Endothelial cell of umbilical vein (primary cell): Measurements from ENCODE around the gene THRSP. TPM values are rescaled to one million over a fixed set of nuclear protein-coding genes. Genes with fewer than 3 reads are reported as not detected.
A peak's percentile ranks its signal among the peaks of the same experiment; 100 is the strongest.

ENCODE experiments used
- BruUV-seq: library from RNA; stranded (reverse); fragments of 400-500 nt; replicated peaks from 2 replicates; lab custom pipeline; 2021; lab: Mats Ljungman, UMichigan
- CTCF ChIA-PET: fragments of 300-600, 350-600 bp; sonication (Branson Sonifier 250); formaldehyde crosslinking; loops from one replicate; lab custom pipeline; 2021; ENCODE audit warnings: antibody characterized with exemption, inconsistent platforms; lab: Charles Lee
- POLR2A ChIA-PET: fragments of 300-600, 350-600 bp; sonication (Branson Sonifier 250); formaldehyde crosslinking; loops from one replicate; lab custom pipeline; 2021; ENCODE audit warnings: antibody characterized with exemption, inconsistent platforms; lab: Charles Lee
- DNase-seq: peaks from one replicate; pipeline ENCODE4 v3.0.0-alpha.2; 2011; ENCODE audit warnings: low read depth, low spot score
- FAIRE-seq: peaks from 2 replicates; lab custom pipeline; 2011; peaks lifted over from hg19 to GRCh38; lab: Jason Lieb, UNC
- H2AFZ ChIP-seq: 2 replicates; pipeline ENCODE4 v1.6.0; 2012; ENCODE audit warnings: low read depth, low read length, control low read depth, inconsistent platforms
- H3K27ac ChIP-seq: 2 replicates; pipeline ENCODE4 v1.5.1; 2011; ENCODE audit warnings: low read depth, mild to moderate bottlenecking, control low read depth, low read length, moderate library complexity; ENCODE audit not compliant: insufficient read depth
- H3K27me3 ChIP-seq, 2 experiments: 2 replicates each; pipeline versions ENCODE4 v1.6.0 to v1.6.1; 2011; ENCODE audit warnings: low read length in 2 of 2, mixed read lengths in 1 of 2; ENCODE audit not compliant: control insufficient read depth in 2 of 2, insufficient read depth in 2 of 2
- H3K36me3 ChIP-seq, 2 experiments: 2 replicates in 1 of 2; 3 replicates in 1 of 2; pipeline ENCODE4 v1.5.1; 2011; ENCODE audit warnings: low read length in 2 of 2, mild to moderate bottlenecking in 1 of 2, moderate library complexity in 1 of 2; ENCODE audit not compliant: control insufficient read depth in 2 of 2, insufficient read depth in 2 of 2; ENCODE audit errors: extremely low read depth in 1 of 2
- H3K4me1 ChIP-seq: 3 replicates; pipeline ENCODE4 v1.5.1; 2011; ENCODE audit warnings: mild to moderate bottlenecking, low read length; ENCODE audit not compliant: control insufficient read depth, insufficient read depth; ENCODE audit errors: extremely low read depth
- H3K4me2 ChIP-seq: 2 replicates; pipeline ENCODE4 v1.6.1; 2011; ENCODE audit warnings: low read length, control low read depth, mixed read lengths; ENCODE audit not compliant: insufficient read depth
- H3K4me3 ChIP-seq, 3 experiments: fragments of 200-600 bp in 1 of 3; sonication (generic), shearing (Covaris generic) in 1 of 3; replicated peaks in 1 of 3; 2 replicates each; pipeline ENCODE4 v1.5.1; 2011 to 2016; ENCODE audit warnings: control low read depth in 3 of 3, low read length in 3 of 3, mild to moderate bottlenecking in 2 of 3, inconsistent platforms in 1 of 3, low read depth in 1 of 3, moderate library complexity in 1 of 3; ENCODE audit not compliant: insufficient read depth in 1 of 3
- H3K79me2 ChIP-seq: 2 replicates; pipeline ENCODE4 v1.6.0; 2012; ENCODE audit warnings: low read length, inconsistent platforms; ENCODE audit not compliant: control insufficient read depth, insufficient read depth
- H3K9ac ChIP-seq: replicated peaks from 2 replicates; pipeline ENCODE3; 2011; ENCODE audit warnings: low read length, control low read depth; ENCODE audit not compliant: insufficient read depth; ENCODE audit errors: extremely low read depth
- H3K9me1 ChIP-seq: replicated peaks from 3 replicates; pipeline ENCODE4 v1.6.0; 2011; ENCODE audit warnings: mild to moderate bottlenecking, low read length; ENCODE audit not compliant: control insufficient read depth, insufficient read depth; ENCODE audit errors: extremely low read depth
- H3K9me3 ChIP-seq: replicated peaks from 2 replicates; pipeline ENCODE4 v1.5.1; 2012; ENCODE audit warnings: low read length, inconsistent platforms; ENCODE audit not compliant: control insufficient read depth, insufficient read depth
- H4K20me1 ChIP-seq: replicated peaks from 2 replicates; pipeline ENCODE3; 2011; ENCODE audit warnings: mild to moderate bottlenecking, low read length; ENCODE audit not compliant: control insufficient read depth, insufficient read depth; ENCODE audit errors: extremely low read depth
- EZH2 ChIP-seq: IDR thresholded peaks from 2 replicates; pipeline ENCODE4 v1.6.1; 2012; ENCODE audit warnings: borderline replicate concordance, low read depth, mild to moderate bottlenecking, moderate library complexity, low read length, inconsistent platforms; ENCODE audit not compliant: severe bottlenecking
- FOS ChIP-seq: IDR thresholded peaks from 2 replicates; pipeline ENCODE4 v1.6.1; 2011; ENCODE audit warnings: mild to moderate bottlenecking, low read length, moderate library complexity, borderline replicate concordance; ENCODE audit not compliant: insufficient read depth
- GATA2 ChIP-seq: IDR thresholded peaks from 2 replicates; pipeline ENCODE4 v1.7.0; 2011; ENCODE audit warnings: low read depth, mild to moderate bottlenecking, moderate library complexity, mixed read lengths, low read length; ENCODE audit not compliant: insufficient read length, insufficient read depth
- JUN ChIP-seq: IDR thresholded peaks from 2 replicates; pipeline ENCODE4 v1.6.1; 2011; ENCODE audit warnings: borderline replicate concordance, low read depth; ENCODE audit not compliant: insufficient read length, insufficient read depth
- MYC ChIP-seq: IDR thresholded peaks from one replicate; pipeline ENCODE4 v1.6.1; 2011; ENCODE audit warnings: mild to moderate bottlenecking, low read depth, low read length
- POLR2A ChIP-seq: IDR thresholded peaks from 2 replicates; pipeline ENCODE4 v1.6.1; 2012; ENCODE audit warnings: low read depth, mild to moderate bottlenecking, control low read depth, low read length
- POLR2AphosphoS5 ChIP-seq: IDR thresholded peaks from 2 replicates; pipeline ENCODE4 v1.6.1; 2012; ENCODE audit warnings: low read depth, mild to moderate bottlenecking, control low read depth, low read length, moderate library complexity; ENCODE audit not compliant: insufficient read depth
- dilution Hi-C: fragments of 300-500 bp; cut with MboI; formaldehyde crosslinking; loops from one replicate; pipeline ENCODE4 v1.15.0; 2019; ENCODE audit warnings: low sequenced_read_pairs; ENCODE audit not compliant: extremely low pct_ligation_motif_present
- intact Hi-C: fragments of 100-400 bp; cut with micrococcal nuclease; formaldehyde crosslinking; loops from one replicate; pipeline ENCODE4 v1.10.0; 2022
- polyA plus RNA-seq, 4 experiments: library from polyadenylated mRNA; depleted of rRNA in 3 of 4; stranded (reverse) in 3 of 4; unstranded in 1 of 4; fragments of >200 nt; gene quantifications; 2 replicates each; pipeline versions ENCODE4 v1.2.1 to v1.2.3, GENCODE V29; 2011 to 2012; ENCODE audit warnings: missing spikeins in 1 of 4
- total RNA-seq: library from RNA; stranded (reverse); gene quantifications from 2 replicates; pipeline ENCODE4 v1.2.3, GENCODE V29; 2021
- TF ChIP-seq, protein P1 (sequence below), 2 donors: IDR thresholded peaks; 1 replicate in 1 of 2; 2 replicates in 1 of 2; pipeline ENCODE4 v1.5.1; 2011; ENCODE audit warnings: low read length in 2 of 2, mild to moderate bottlenecking in 2 of 2, moderate library complexity in 2 of 2, control low read depth in 1 of 2, inconsistent platforms in 1 of 2, low read depth in 1 of 2; ENCODE audit not compliant: insufficient read depth in 1 of 2; ENCODE audit errors: extremely low read depth in 1 of 2
- TF ChIP-seq, protein P2 (sequence below): IDR thresholded peaks from 2 replicates; pipeline ENCODE4 v1.6.1; 2011; ENCODE audit not compliant: insufficient read depth, insufficient read length

The THRSP gene
- total and polyA plus RNA-seq, 2 donors (not counting 3 experiments of a cell fraction or from before 2014, with no cell fraction given), result not detected

DNA sequence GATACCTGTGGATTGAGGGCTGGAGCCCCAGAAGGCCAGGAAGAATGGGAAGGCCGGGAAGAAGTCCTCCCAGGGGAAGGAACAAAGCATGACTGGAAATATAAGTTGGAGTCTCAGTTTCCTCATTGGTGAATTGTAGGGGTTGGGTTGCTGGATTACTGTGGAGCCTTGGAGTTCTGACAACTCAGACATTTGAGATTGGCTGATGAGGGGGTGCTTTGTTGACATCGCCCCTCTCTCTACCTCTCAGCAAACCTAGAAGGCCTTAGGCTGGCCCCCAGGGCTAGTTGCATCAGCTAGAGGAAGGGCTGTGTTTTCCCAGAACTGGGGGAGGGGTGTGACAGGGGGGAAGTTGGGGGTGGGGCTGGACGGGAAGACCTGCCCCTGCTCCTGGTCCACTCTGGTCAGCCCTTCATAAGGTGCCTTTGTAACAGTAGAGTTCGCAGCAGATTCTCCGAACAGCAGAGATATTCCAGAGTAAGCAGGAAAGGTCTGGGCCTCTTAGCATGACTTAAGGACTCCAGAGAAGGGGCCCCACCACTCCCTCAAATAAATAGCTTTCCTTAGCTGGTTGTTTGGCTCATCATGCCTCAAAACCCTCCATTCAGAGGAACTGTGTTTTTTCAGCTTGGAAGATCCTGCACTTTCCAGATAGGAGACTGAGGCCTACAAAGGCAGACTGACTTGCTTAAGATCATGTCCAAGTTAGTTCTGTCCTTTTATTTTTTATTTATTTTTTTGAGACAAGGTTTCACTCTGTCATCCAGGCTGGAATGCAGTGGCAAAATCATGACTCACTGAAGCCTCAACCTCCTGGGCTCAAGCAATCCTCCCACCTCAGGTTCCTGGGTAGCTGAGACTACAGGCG, 12.5 kb upstream of the THRSP start:
- Histone ChIP-seq H3K4me3 (no peak overlapping the region), H3K27me3 (no peaks in the 10 kb centered on the region), H3K79me2 (no peaks in the 10 kb centered on the region), H3K9me1 (no peaks in the 10 kb centered on the region), H3K9ac (no peak overlapping the region), H4K20me1 (no peaks in the 10 kb centered on the region), H2AFZ (peak overlapping the region; percentile 66), H3K9me3 (no peaks in the 10 kb centered on the region), H3K4me2 (no peak overlapping the region), H3K27ac (no peak overlapping the region), H3K4me1 (peaks cover 3% of the 10 kb centered on the region), H3K36me3 (no peaks in the 10 kb centered on the region)
- intact Hi-C loops, result no loop called here
- POLR2A ChIA-PET, result no interaction called here
- peak; percentile 18 for DNase-seq
- CTCF ChIA-PET, result interaction anchor here (0.5 to 2.3 kb wide), 4 partner anchors 12 to 513 kb away, joined by 3 to 9 read pairs (median 4); no protein-coding TSS in a partner anchor
- TF ChIP-seq GATA2, result no peak
- TF ChIP-seq MYC, result no peak
- TF ChIP-seq, protein P1, sequence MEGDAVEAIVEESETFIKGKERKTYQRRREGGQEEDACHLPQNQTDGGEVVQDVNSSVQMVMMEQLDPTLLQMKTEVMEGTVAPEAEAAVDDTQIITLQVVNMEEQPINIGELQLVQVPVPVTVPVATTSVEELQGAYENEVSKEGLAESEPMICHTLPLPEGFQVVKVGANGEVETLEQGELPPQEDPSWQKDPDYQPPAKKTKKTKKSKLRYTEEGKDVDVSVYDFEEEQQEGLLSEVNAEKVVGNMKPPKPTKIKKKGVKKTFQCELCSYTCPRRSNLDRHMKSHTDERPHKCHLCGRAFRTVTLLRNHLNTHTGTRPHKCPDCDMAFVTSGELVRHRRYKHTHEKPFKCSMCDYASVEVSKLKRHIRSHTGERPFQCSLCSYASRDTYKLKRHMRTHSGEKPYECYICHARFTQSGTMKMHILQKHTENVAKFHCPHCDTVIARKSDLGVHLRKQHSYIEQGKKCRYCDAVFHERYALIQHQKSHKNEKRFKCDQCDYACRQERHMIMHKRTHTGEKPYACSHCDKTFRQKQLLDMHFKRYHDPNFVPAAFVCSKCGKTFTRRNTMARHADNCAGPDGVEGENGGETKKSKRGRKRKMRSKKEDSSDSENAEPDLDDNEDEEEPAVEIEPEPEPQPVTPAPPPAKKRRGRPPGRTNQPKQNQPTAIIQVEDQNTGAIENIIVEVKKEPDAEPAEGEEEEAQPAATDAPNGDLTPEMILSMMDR (IDR thresholded peaks at IDR 0.05; ENCODE audit: extremely low read depth in 1 of 2, insufficient read depth in 1 of 2, low read depth in 1 of 2, low read length in 2 of 2), result no peak
- no peak for TF ChIP-seq FOS
- TF ChIP-seq, protein P2, sequence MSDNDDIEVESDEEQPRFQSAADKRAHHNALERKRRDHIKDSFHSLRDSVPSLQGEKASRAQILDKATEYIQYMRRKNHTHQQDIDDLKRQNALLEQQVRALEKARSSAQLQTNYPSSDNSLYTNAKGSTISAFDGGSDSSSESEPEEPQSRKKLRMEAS, result no peak
- TF ChIP-seq EZH2, result no peak
- no peak for TF ChIP-seq POLR2A
- TF ChIP-seq JUN, result no peak
- TF ChIP-seq POLR2AphosphoS5, result no peak
- dilution Hi-C loops, result no loop called here
- BruUV-seq, result no TSS peak
- FAIRE-seq, result no peak
